LNCaP clone FGC (cell line): ENCODE results near the gene MSTN.

Experiments used
- DNase-seq: peaks from one replicate; pipeline ENCODE4 v3.0.0-alpha.2; 2011; ENCODE audit warnings: low read depth
- H3K4me3 ChIP-seq: 2 replicates; pipeline ENCODE4 v1.5.1; 2011; ENCODE audit warnings: mild to moderate bottlenecking, low read depth, low read length, control low read depth
- TF ChIP-seq, protein P1 (sequence below): IDR thresholded peaks from 2 replicates; pipeline ENCODE4 v1.5.1; 2012; ENCODE audit warnings: mild to moderate bottlenecking; ENCODE audit not compliant: control insufficient read depth, insufficient read depth; ENCODE audit errors: extremely low read depth

The MSTN gene

DNA sequence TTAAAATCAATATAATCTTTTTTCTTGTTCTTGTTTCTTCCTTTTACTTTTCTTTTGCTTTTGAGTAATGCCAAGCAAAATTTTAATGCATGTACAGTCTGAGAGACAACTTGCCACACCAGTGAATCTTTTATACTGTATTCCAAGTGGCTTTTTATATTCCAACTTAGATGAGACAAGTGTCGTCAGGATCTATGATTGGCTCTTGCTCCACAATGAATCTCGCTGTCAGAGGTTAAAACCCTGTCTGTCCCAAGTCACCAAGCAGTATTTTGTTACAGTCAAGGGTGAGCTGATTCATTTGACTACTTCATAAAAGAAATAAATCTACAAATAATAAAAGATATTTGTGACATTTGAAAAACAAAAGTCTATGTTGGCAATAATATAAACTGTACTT lies at the start of gene MSTN:
Gene MSTN, minus strand, starts transcription at position 129 of the 400 bp plus-strand sequence. CDS start 133 bp downstream, outside the sequence.
- no peak within 1 kb of the TSS for H3K4me3 ChIP-seq
- TF ChIP-seq, protein P1, sequence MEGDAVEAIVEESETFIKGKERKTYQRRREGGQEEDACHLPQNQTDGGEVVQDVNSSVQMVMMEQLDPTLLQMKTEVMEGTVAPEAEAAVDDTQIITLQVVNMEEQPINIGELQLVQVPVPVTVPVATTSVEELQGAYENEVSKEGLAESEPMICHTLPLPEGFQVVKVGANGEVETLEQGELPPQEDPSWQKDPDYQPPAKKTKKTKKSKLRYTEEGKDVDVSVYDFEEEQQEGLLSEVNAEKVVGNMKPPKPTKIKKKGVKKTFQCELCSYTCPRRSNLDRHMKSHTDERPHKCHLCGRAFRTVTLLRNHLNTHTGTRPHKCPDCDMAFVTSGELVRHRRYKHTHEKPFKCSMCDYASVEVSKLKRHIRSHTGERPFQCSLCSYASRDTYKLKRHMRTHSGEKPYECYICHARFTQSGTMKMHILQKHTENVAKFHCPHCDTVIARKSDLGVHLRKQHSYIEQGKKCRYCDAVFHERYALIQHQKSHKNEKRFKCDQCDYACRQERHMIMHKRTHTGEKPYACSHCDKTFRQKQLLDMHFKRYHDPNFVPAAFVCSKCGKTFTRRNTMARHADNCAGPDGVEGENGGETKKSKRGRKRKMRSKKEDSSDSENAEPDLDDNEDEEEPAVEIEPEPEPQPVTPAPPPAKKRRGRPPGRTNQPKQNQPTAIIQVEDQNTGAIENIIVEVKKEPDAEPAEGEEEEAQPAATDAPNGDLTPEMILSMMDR = no peak
- DNase-seq = no peak

DNA sequence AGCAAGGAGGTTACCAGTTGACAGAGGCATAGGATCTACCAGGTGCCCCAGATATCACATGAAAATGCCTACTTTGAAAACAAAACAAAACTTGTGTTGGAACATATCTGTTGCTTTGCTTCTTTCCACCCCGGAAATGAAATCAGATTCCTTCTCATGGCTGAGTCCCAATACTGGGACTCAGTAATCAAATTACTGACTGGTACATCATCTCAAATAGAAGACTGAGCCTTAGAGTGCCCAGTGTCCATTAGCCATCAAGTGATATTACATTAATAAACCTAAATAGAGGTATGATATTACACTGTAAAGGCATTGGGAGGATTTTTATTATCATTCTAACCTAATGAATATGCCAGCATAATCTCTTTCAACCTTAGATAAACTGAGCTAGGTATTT lies 48.6 kb upstream of the MSTN start:
- TF ChIP-seq, protein P1 = no peak
- no peak for DNase-seq
- no peak overlapping the region for H3K4me3 ChIP-seq

DNA sequence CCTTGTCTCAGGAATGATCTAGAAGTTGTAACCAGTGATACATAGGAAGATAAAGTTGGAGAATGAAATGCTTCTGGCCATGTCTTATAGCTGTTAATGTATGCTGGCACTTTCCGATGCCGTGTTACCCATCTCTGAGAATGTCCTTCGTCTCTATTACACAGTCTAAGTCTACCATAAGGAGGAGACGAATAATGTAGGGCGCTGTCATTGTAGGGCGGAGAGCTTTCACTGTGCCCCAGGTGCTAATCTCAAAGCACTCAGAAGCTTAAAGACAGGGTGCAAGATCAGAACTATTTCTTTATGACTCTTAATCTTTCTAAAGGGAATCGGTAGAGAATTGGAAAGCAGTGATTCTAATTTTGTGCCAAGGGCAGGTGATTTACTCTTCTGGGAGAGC lies 48.2 kb upstream of the MSTN start:
- TF ChIP-seq, protein P1 = no peak
- DNase-seq = no peak

DNA sequence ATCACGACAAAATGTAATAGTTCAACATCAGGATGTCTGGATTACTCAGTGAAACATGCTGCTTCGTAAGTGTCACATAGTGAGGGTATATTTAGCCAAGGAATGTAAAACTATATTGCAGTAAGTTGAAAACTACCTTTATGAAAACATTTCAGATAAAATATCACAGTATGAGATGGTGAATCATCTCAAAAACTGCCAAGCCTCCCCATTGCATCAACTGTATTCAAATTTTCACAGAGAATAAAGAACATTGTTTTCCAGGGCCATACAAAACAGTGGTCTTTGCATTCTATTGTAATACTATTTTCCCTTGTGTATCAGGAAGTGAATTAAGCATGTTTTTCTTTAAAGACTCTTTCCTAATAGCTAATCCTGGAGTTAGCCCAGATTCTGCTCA lies 47.6 kb upstream of the MSTN start:
- TF ChIP-seq, protein P1 = no peak
- DNase-seq = no peak

More for the DNA sequence above, 48.2 kb upstream of the MSTN start:
- no peak overlapping the region for H3K4me3 ChIP-seq

DNA sequence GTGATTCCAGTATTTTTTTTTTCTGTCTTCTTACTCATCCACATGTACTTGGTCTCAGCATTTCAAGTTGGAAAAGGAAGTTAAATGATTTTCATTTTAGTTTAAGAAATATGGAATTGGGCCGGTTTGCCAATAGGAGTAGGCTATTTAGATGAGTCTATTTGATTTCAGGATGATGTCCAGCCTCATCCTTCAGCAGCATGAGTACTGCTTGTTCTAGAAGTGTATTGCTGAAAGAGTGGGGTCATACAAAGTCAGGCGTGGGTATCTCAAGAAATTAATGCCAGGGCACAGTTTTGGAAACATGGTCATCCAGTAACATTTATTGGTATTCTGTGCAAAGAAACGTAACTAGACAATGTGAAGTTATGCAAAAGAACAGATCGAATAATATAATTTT lies 44.9 kb upstream of the MSTN start:
- TF ChIP-seq, protein P1 = no peak
- DNase-seq = no peak
- H3K4me3 ChIP-seq = no peak overlapping the region

More for the DNA sequence above, 47.6 kb upstream of the MSTN start:
- no peak overlapping the region for H3K4me3 ChIP-seq

DNA sequence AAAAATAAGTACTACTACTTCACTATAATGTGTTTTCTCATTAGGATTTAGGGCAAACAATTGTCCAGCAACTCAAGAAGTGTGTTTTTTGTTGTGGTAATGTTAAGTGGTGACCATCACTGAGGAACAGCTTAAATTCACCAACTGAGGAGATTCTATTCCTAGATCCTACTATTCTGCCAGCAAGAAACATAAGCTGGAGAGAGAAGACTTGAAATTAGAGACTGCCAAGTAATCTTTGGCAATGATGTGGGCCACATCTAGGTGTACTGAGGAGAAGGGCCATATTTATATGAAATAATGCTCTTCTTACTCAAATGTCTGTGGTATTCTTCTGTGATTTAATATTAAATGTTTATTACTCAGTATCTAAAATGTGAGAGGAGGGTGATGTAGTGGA lies 44.3 kb upstream of the MSTN start:
- TF ChIP-seq, protein P1 = no peak
- no peak overlapping the region for H3K4me3 ChIP-seq
- DNase-seq = no peak

DNA sequence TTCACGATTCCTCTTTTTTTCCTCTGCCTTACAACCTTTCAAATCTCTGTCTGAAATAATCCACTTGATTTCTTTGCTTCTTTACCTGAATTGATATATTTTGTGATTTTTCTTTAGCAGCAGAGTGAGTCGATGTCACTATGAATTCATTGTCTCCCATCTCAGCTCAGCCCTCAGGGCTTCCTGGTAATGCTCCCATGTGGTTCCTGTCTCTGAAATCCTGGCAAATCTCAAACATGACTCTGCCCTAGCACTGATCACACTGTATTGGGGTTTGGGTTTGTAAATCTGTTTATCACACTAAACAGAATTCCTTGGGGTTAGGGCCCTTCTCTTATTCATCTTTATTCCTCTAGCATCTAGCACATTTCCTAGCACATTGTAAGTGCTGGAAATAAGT lies 43.0 kb upstream of the MSTN start:
- no peak for DNase-seq
- no peak overlapping the region for H3K4me3 ChIP-seq
- TF ChIP-seq, protein P1 = no peak
